HepG2 (cell line): Measurements from ENCODE around the gene TXNDC12. TPM values are rescaled to one million over a fixed set of nuclear protein-coding genes. Genes with fewer than 3 reads are reported as not detected.

Source experiments
- CREM ChIP-seq, 2 experiments: sonication (generic) in 1 of 2; formaldehyde crosslinking in 1 of 2; IDR thresholded peaks; 2 replicates each; pipeline versions ENCODE4 v1.4.0 to v1.6.1; 2016 to 2020; ENCODE audit warnings: antibody characterized with exemption in 1 of 2, mild to moderate bottlenecking in 1 of 2, missing genetic modification reagents in 1 of 2
- ELF3 ChIP-seq: IDR thresholded peaks from 2 replicates; pipeline ENCODE4 v1.6.1; 2016; ENCODE audit warnings: missing genetic modification reagents, missing compliant biosample characterization
- GABPB1 ChIP-seq: IDR thresholded peaks from 2 replicates; pipeline ENCODE4 v1.6.1; 2016; ENCODE audit warnings: mild to moderate bottlenecking, missing genetic modification reagents, moderate library complexity, missing compliant biosample characterization
- GPBP1L1 ChIP-seq: sonication (generic); formaldehyde crosslinking; IDR thresholded peaks from 2 replicates; pipeline ENCODE4 v1.5.0; 2020; ENCODE audit warnings: mild to moderate bottlenecking, missing genetic modification reagents
- HBP1 ChIP-seq: IDR thresholded peaks from 2 replicates; pipeline ENCODE4 v1.6.1; 2016; ENCODE audit warnings: low read depth, control low read depth
- MYC ChIP-seq: sonication (generic); formaldehyde crosslinking; IDR thresholded peaks from 2 replicates; pipeline ENCODE4 v1.9.0; 2021; ENCODE audit warnings: missing genetic modification reagents, borderline replicate concordance
- NCOR1 ChIP-seq: fragments of 200-600 bp; sonication (generic); IDR thresholded peaks from 2 replicates; pipeline ENCODE4 v1.7.0; 2017; ENCODE audit warnings: antibody characterized with exemption, low read length, borderline replicate concordance
- PAWR ChIP-seq: sonication (generic); formaldehyde crosslinking; IDR thresholded peaks from 2 replicates; pipeline ENCODE4 v1.4.0; 2020; ENCODE audit warnings: missing genetic modification reagents, mild to moderate bottlenecking, borderline replicate concordance
- PHF5A ChIP-seq: IDR thresholded peaks from one replicate; pipeline ENCODE4 v1.6.1; 2018; ENCODE audit warnings: low read depth, missing genetic modification reagents; ENCODE audit not compliant: unreplicated experiment
- POLR2G ChIP-seq: fragments of 200-400 bp; formaldehyde crosslinking; IDR thresholded peaks from 2 replicates; pipeline ENCODE4 v1.6.1; 2018; ENCODE audit warnings: mild to moderate bottlenecking, low read depth, low read length, moderate library complexity
- RFX5 ChIP-seq: IDR thresholded peaks from 2 replicates; pipeline ENCODE4 v1.6.1; 2011; ENCODE audit warnings: low read depth, low read length, improper control_type of control experiment
- SCMH1 ChIP-seq: sonication (generic); formaldehyde crosslinking; IDR thresholded peaks from 2 replicates; pipeline ENCODE4 v1.9.0; 2021; ENCODE audit warnings: missing genetic modification reagents, mild to moderate bottlenecking, borderline replicate concordance
- SMARCC2 ChIP-seq: fragments of 450-650 bp; IDR thresholded peaks from 2 replicates; pipeline ENCODE4 v1.6.1; 2017; ENCODE audit warnings: antibody characterized with exemption, mild to moderate bottlenecking
- SMYD3 ChIP-seq: sonication (generic); formaldehyde crosslinking; IDR thresholded peaks from 2 replicates; pipeline ENCODE4 v1.8.1; 2023; ENCODE audit warnings: mild to moderate bottlenecking, missing genetic modification reagents
- SP140L ChIP-seq: sonication (generic); formaldehyde crosslinking; IDR thresholded peaks from 2 replicates; pipeline ENCODE4 v1.4.0; 2020; ENCODE audit warnings: missing genetic modification reagents, borderline replicate concordance
- ZNF577 ChIP-seq: sonication (generic); formaldehyde crosslinking; IDR thresholded peaks from 2 replicates; pipeline ENCODE4 v1.4.0; 2020; ENCODE audit warnings: mild to moderate bottlenecking, low read depth, missing genetic modification reagents, borderline replicate concordance
- ZNF781 ChIP-seq: sonication (generic); formaldehyde crosslinking; IDR thresholded peaks from 2 replicates; pipeline ENCODE4 v1.5.1; 2020; ENCODE audit warnings: borderline replicate concordance, mild to moderate bottlenecking, missing genetic modification reagents; ENCODE audit errors: not compliant biosample characterization
- polyA plus RNA-seq, 8 experiments: library from polyadenylated mRNA; depleted of rRNA in 3 of 8; stranded (reverse) in 7 of 8; unstranded in 1 of 8; fragments of >200 nt; fragmentation: Illumina TruSeq in 4 of 8; extraction: Trizol in 4 of 8; gene quantifications; 2 replicates each; pipeline versions ENCODE4 v1.2.1 to v1.2.3, GENCODE V29; 2011 to 2016; ENCODE audit warnings: low read depth in 4 of 8, missing spikeins in 1 of 8, mixed read lengths in 1 of 8; ENCODE audit not compliant: insufficient read depth in 1 of 8
- total RNA-seq, 5 experiments: library from RNA; depleted of rRNA; stranded (reverse); fragments of >200 nt; fragmentation: Illumina TruSeq; extraction: Trizol; gene quantifications; 2 replicates each; pipeline ENCODE4 v1.2.3, GENCODE V29; 2016; ENCODE audit warnings: low read depth in 1 of 5
- TF ChIP-seq, protein P1 (sequence below): sonication (generic); formaldehyde crosslinking; IDR thresholded peaks from 2 replicates; pipeline ENCODE4 v1.5.0; 2020; ENCODE audit warnings: mild to moderate bottlenecking, missing genetic modification reagents
- TF ChIP-seq, protein P2 (sequence below): sonication (generic); formaldehyde crosslinking; IDR thresholded peaks from 2 replicates; pipeline ENCODE4 v1.8.1; 2022; ENCODE audit warnings: low read depth, mild to moderate bottlenecking, missing genetic modification reagents

TXNDC12 gene
- total and polyA plus RNA-seq, 2 of the 13 experiments (the other 11 are each of a cell fraction or from before 2014, with no cell fraction given): 65.6 to 67.2 TPM

DNA sequence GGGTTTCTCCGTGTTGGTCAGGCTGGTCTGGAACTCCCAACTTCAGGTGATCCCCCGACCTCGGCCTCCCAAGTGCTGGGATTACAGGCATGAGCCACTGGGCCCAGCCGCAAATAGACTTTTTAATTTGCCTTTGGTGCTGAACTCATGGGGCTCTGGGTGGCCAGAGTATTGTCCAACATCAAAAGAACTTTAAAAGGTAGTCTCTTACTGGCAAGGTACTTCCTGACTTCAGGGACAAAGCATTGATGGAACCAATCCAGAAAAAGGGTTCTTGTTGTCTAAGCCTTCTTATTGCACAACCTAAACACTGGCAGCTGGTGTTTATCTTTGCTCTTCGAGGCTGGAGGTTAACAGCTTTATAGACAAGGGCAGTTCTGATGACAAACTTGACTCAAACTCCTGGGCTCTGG lies 17.6 kb downstream of the TXNDC12 start (continued):
- peak; percentile 91 for TF ChIP-seq HBP1 (CRISPR knock-in tag)
- peak; percentile 82 for TF ChIP-seq PHF5A (CRISPR knock-in tag)
- peak; percentile 92 for TF ChIP-seq ELF3 (CRISPR knock-in tag)
- peak; percentile 86; the same call in 1 of the 2 replicates for TF ChIP-seq NCOR1
- TF ChIP-seq PAWR (CRISPR knock-in tag): no peak
- TF ChIP-seq MYC: peak; percentile 16; the same call in 1 of the 2 replicates
- no peak for TF ChIP-seq ZNF781
- no peak for TF ChIP-seq RFX5
- no peak for TF ChIP-seq SMARCC2
- TF ChIP-seq GPBP1L1: no peak
- no peak for TF ChIP-seq SCMH1 (CRISPR knock-in tag)
- peak; percentile 44; the same call in 1 of the 2 replicates for TF ChIP-seq GABPB1 (CRISPR knock-in tag)
- TF ChIP-seq ZNF577 (CRISPR knock-in tag): no peak
- TF ChIP-seq SP140L (CRISPR knock-in tag): no peak
- no peak for TF ChIP-seq POLR2G
- TF ChIP-seq, protein P1, sequence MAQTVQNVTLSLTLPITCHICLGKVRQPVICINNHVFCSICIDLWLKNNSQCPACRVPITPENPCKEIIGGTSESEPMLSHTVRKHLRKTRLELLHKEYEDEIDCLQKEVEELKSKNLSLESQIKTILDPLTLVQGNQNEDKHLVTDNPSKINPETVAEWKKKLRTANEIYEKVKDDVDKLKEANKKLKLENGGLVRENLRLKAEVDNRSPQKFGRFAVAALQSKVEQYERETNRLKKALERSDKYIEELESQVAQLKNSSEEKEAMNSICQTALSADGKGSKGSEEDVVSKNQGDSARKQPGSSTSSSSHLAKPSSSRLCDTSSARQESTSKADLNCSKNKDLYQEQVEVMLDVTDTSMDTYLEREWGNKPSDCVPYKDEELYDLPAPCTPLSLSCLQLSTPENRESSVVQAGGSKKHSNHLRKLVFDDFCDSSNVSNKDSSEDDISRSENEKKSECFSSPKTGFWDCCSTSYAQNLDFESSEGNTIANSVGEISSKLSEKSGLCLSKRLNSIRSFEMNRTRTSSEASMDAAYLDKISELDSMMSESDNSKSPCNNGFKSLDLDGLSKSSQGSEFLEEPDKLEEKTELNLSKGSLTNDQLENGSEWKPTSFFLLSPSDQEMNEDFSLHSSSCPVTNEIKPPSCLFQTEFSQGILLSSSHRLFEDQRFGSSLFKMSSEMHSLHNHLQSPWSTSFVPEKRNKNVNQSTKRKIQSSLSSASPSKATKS (CRISPR knock-in tag): peak; percentile 94; the same call in 1 of the 2 replicates
- peak; percentile 85 for TF ChIP-seq CREM (IDR thresholded peaks at IDR 0.05)
- TF ChIP-seq CREM (CRISPR knock-in tag; IDR thresholded peaks at IDR 0.05): no peak
- TF ChIP-seq SMYD3 (CRISPR knock-in tag): 0 out of 2 replicates have a peak, but pooled peaks have one; percentile 21
- TF ChIP-seq, protein P2, sequence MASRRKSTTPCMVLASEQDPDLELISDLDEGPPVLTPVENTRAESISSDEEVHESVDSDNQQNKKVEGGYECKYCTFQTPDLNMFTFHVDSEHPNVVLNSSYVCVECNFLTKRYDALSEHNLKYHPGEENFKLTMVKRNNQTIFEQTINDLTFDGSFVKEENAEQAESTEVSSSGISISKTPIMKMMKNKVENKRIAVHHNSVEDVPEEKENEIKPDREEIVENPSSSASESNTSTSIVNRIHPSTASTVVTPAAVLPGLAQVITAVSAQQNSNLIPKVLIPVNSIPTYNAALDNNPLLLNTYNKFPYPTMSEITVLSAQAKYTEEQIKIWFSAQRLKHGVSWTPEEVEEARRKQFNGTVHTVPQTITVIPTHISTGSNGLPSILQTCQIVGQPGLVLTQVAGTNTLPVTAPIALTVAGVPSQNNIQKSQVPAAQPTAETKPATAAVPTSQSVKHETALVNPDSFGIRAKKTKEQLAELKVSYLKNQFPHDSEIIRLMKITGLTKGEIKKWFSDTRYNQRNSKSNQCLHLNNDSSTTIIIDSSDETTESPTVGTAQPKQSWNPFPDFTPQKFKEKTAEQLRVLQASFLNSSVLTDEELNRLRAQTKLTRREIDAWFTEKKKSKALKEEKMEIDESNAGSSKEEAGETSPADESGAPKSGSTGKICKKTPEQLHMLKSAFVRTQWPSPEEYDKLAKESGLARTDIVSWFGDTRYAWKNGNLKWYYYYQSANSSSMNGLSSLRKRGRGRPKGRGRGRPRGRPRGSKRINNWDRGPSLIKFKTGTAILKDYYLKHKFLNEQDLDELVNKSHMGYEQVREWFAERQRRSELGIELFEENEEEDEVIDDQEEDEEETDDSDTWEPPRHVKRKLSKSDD (CRISPR knock-in tag): 0 out of 2 replicates have a peak, but pooled peaks have one; percentile 30
